Endothelial cell of umbilical vein (primary cell): ENCODE results near the gene HS3ST3B1. TPM values are rescaled to one million over a fixed set of nuclear protein-coding genes. Genes with fewer than 3 reads are reported as not detected.

Source experiments
- BruUV-seq: library from RNA; stranded (reverse); fragments of 400-500 nt; replicated peaks from 2 replicates; lab custom pipeline; 2021; lab: Mats Ljungman, UMichigan
- CTCF ChIA-PET: fragments of 300-600, 350-600 bp; sonication (Branson Sonifier 250); formaldehyde crosslinking; loops from one replicate; lab custom pipeline; 2021; ENCODE audit warnings: antibody characterized with exemption, inconsistent platforms; lab: Charles Lee
- POLR2A ChIA-PET: fragments of 300-600, 350-600 bp; sonication (Branson Sonifier 250); formaldehyde crosslinking; loops from one replicate; lab custom pipeline; 2021; ENCODE audit warnings: antibody characterized with exemption, inconsistent platforms; lab: Charles Lee
- DNase-seq: peaks from one replicate; pipeline ENCODE4 v3.0.0-alpha.2; 2011; ENCODE audit warnings: low read depth, low spot score
- FAIRE-seq: peaks from 2 replicates; lab custom pipeline; 2011; peaks lifted over from hg19 to GRCh38; lab: Jason Lieb, UNC
- H2AFZ ChIP-seq: 2 replicates; pipeline ENCODE4 v1.6.0; 2012; ENCODE audit warnings: low read depth, low read length, control low read depth, inconsistent platforms
- H3K27ac ChIP-seq: 2 replicates; pipeline ENCODE4 v1.5.1; 2011; ENCODE audit warnings: low read depth, mild to moderate bottlenecking, control low read depth, low read length, moderate library complexity; ENCODE audit not compliant: insufficient read depth
- H3K27me3 ChIP-seq, 2 experiments: 2 replicates each; pipeline versions ENCODE4 v1.6.0 to v1.6.1; 2011; ENCODE audit warnings: low read length in 2 of 2, mixed read lengths in 1 of 2; ENCODE audit not compliant: control insufficient read depth in 2 of 2, insufficient read depth in 2 of 2
- H3K36me3 ChIP-seq, 2 experiments: 2 replicates in 1 of 2; 3 replicates in 1 of 2; pipeline ENCODE4 v1.5.1; 2011; ENCODE audit warnings: low read length in 2 of 2, mild to moderate bottlenecking in 1 of 2, moderate library complexity in 1 of 2; ENCODE audit not compliant: control insufficient read depth in 2 of 2, insufficient read depth in 2 of 2; ENCODE audit errors: extremely low read depth in 1 of 2
- H3K4me1 ChIP-seq: 3 replicates; pipeline ENCODE4 v1.5.1; 2011; ENCODE audit warnings: mild to moderate bottlenecking, low read length; ENCODE audit not compliant: control insufficient read depth, insufficient read depth; ENCODE audit errors: extremely low read depth
- H3K4me2 ChIP-seq: 2 replicates; pipeline ENCODE4 v1.6.1; 2011; ENCODE audit warnings: low read length, control low read depth, mixed read lengths; ENCODE audit not compliant: insufficient read depth
- H3K4me3 ChIP-seq, 3 experiments: fragments of 200-600 bp in 1 of 3; sonication (generic), shearing (Covaris generic) in 1 of 3; replicated peaks in 1 of 3; 2 replicates each; pipeline ENCODE4 v1.5.1; 2011 to 2016; ENCODE audit warnings: control low read depth in 3 of 3, low read length in 3 of 3, mild to moderate bottlenecking in 2 of 3, inconsistent platforms in 1 of 3, low read depth in 1 of 3, moderate library complexity in 1 of 3; ENCODE audit not compliant: insufficient read depth in 1 of 3
- H3K79me2 ChIP-seq: 2 replicates; pipeline ENCODE4 v1.6.0; 2012; ENCODE audit warnings: low read length, inconsistent platforms; ENCODE audit not compliant: control insufficient read depth, insufficient read depth
- H3K9ac ChIP-seq: replicated peaks from 2 replicates; pipeline ENCODE3; 2011; ENCODE audit warnings: low read length, control low read depth; ENCODE audit not compliant: insufficient read depth; ENCODE audit errors: extremely low read depth
- H3K9me1 ChIP-seq: replicated peaks from 3 replicates; pipeline ENCODE4 v1.6.0; 2011; ENCODE audit warnings: mild to moderate bottlenecking, low read length; ENCODE audit not compliant: control insufficient read depth, insufficient read depth; ENCODE audit errors: extremely low read depth
- H3K9me3 ChIP-seq: replicated peaks from 2 replicates; pipeline ENCODE4 v1.5.1; 2012; ENCODE audit warnings: low read length, inconsistent platforms; ENCODE audit not compliant: control insufficient read depth, insufficient read depth
- H4K20me1 ChIP-seq: replicated peaks from 2 replicates; pipeline ENCODE3; 2011; ENCODE audit warnings: mild to moderate bottlenecking, low read length; ENCODE audit not compliant: control insufficient read depth, insufficient read depth; ENCODE audit errors: extremely low read depth
- CTCF ChIP-seq, 2 donors: IDR thresholded peaks; 1 replicate in 1 of 2; 2 replicates in 1 of 2; pipeline ENCODE4 v1.5.1; 2011; ENCODE audit warnings: low read length in 2 of 2, mild to moderate bottlenecking in 2 of 2, moderate library complexity in 2 of 2, control low read depth in 1 of 2, inconsistent platforms in 1 of 2, low read depth in 1 of 2; ENCODE audit not compliant: insufficient read depth in 1 of 2; ENCODE audit errors: extremely low read depth in 1 of 2
- EZH2 ChIP-seq: IDR thresholded peaks from 2 replicates; pipeline ENCODE4 v1.6.1; 2012; ENCODE audit warnings: borderline replicate concordance, low read depth, mild to moderate bottlenecking, moderate library complexity, low read length, inconsistent platforms; ENCODE audit not compliant: severe bottlenecking
- FOS ChIP-seq: IDR thresholded peaks from 2 replicates; pipeline ENCODE4 v1.6.1; 2011; ENCODE audit warnings: mild to moderate bottlenecking, low read length, moderate library complexity, borderline replicate concordance; ENCODE audit not compliant: insufficient read depth
- GATA2 ChIP-seq: IDR thresholded peaks from 2 replicates; pipeline ENCODE4 v1.7.0; 2011; ENCODE audit warnings: low read depth, mild to moderate bottlenecking, moderate library complexity, mixed read lengths, low read length; ENCODE audit not compliant: insufficient read length, insufficient read depth
- JUN ChIP-seq: IDR thresholded peaks from 2 replicates; pipeline ENCODE4 v1.6.1; 2011; ENCODE audit warnings: borderline replicate concordance, low read depth; ENCODE audit not compliant: insufficient read length, insufficient read depth
- MYC ChIP-seq: IDR thresholded peaks from one replicate; pipeline ENCODE4 v1.6.1; 2011; ENCODE audit warnings: mild to moderate bottlenecking, low read depth, low read length
- POLR2A ChIP-seq: IDR thresholded peaks from 2 replicates; pipeline ENCODE4 v1.6.1; 2012; ENCODE audit warnings: low read depth, mild to moderate bottlenecking, control low read depth, low read length
- POLR2AphosphoS5 ChIP-seq: IDR thresholded peaks from 2 replicates; pipeline ENCODE4 v1.6.1; 2012; ENCODE audit warnings: low read depth, mild to moderate bottlenecking, control low read depth, low read length, moderate library complexity; ENCODE audit not compliant: insufficient read depth
- dilution Hi-C: fragments of 300-500 bp; cut with MboI; formaldehyde crosslinking; loops from one replicate; pipeline ENCODE4 v1.15.0; 2019; ENCODE audit warnings: low sequenced_read_pairs; ENCODE audit not compliant: extremely low pct_ligation_motif_present
- intact Hi-C: fragments of 100-400 bp; cut with micrococcal nuclease; formaldehyde crosslinking; loops from one replicate; pipeline ENCODE4 v1.10.0; 2022
- polyA plus RNA-seq, 4 experiments: library from polyadenylated mRNA; depleted of rRNA in 3 of 4; stranded (reverse) in 3 of 4; unstranded in 1 of 4; fragments of >200 nt; gene quantifications; 2 replicates each; pipeline versions ENCODE4 v1.2.1 to v1.2.3, GENCODE V29; 2011 to 2012; ENCODE audit warnings: missing spikeins in 1 of 4
- total RNA-seq: library from RNA; stranded (reverse); gene quantifications from 2 replicates; pipeline ENCODE4 v1.2.3, GENCODE V29; 2021
- TF ChIP-seq, protein P1 (sequence below): IDR thresholded peaks from 2 replicates; pipeline ENCODE4 v1.6.1; 2011; ENCODE audit not compliant: insufficient read depth, insufficient read length

Gene HS3ST3B1
- total and polyA plus RNA-seq, 2 donors (not counting 3 experiments of a cell fraction or from before 2014, with no cell fraction given), result not detected

DNA sequence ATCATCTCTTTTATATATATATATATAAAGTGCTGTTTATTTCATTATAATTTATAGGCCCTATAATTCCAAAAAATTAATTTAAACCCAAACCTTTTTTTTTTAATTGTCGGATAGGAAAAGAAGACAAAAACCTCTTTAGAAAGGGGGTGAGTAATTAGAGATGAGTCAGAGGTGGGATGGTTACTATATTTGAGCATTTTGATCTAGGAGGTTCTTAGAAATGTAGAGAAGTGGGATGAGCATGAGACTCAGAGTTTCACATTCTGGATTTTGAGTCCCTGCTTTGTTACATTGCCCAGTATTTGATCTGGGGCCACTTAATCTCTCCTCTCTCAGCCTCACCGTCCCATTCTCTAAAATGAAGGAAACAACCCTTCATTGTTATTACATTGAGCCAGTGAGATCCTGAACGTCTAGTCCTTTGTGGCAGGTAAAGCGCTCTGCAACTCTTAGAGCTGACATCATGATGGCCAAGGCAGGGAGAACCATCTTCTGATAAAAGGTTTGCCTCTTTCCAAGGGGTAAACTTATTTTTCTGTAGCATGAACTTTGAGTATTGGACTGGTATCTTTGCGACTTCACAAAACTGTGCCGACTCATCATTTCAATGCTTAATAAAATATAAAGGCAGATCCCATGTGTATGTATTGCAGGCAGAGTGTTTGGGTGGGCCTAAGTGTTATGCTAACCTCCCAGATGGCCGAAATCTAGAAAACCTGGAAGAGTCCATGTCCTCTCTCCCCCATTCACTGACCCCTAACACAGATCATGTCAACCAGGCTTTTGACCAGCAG is 21.3 kb downstream of the HS3ST3B1 start:
- no peak overlapping the region for H2AFZ ChIP-seq
- H3K4me3 ChIP-seq, result no peak overlapping the region
- FAIRE-seq, result no peak
- no peak for DNase-seq
- no peaks in the 10 kb centered on the region for H3K9me3 ChIP-seq
- no TSS peak for BruUV-seq
- no peaks in the 10 kb centered on the region for H3K9me1 ChIP-seq
- H3K79me2 ChIP-seq, result no peaks in the 10 kb centered on the region
- H4K20me1 ChIP-seq, result no peaks in the 10 kb centered on the region
- H3K27me3 ChIP-seq, result no peaks in the 10 kb centered on the region
- dilution Hi-C loops (no loop called here), intact Hi-C loops (no loop called here)
- H3K9ac ChIP-seq, result no peak overlapping the region
- H3K36me3 ChIP-seq, result no peaks in the 10 kb centered on the region
- no peak overlapping the region for H3K27ac ChIP-seq
- TF ChIP-seq POLR2AphosphoS5, result no peak
- TF ChIP-seq JUN, result no peak
- no peak for TF ChIP-seq FOS
- TF ChIP-seq POLR2A, result no peak
- no peak for TF ChIP-seq MYC
- no peak for TF ChIP-seq CTCF (IDR thresholded peaks at IDR 0.05; ENCODE audit: extremely low read depth in 1 of 2, insufficient read depth in 1 of 2, low read depth in 1 of 2, low read length in 2 of 2)
- TF ChIP-seq EZH2, result no peak
- TF ChIP-seq GATA2, result no peak
- TF ChIP-seq, protein P1, sequence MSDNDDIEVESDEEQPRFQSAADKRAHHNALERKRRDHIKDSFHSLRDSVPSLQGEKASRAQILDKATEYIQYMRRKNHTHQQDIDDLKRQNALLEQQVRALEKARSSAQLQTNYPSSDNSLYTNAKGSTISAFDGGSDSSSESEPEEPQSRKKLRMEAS, result no peak
- POLR2A ChIA-PET, result no interaction called here
- CTCF ChIA-PET, result no interaction called here
- H3K4me1 ChIP-seq, result no peaks in the 10 kb centered on the region
- H3K4me2 ChIP-seq, result no peak overlapping the region
